Esophagus squamous epithelium (tissue), 5 donors: Measurements from ENCODE around the gene NDUFB7. TPM values are rescaled to one million over a fixed set of nuclear protein-coding genes. Genes with fewer than 3 reads are reported as not detected.
A peak's percentile ranks its signal among the peaks of the same experiment; 100 is the strongest.

Source experiments
- DNase-seq: peaks from one replicate; lab custom pipeline; 2025; lab: John Stamatoyannopoulos, UW
- H3K27ac ChIP-seq, 4 donors: fragments of 200-600 bp; sonication (generic); one replicate each; pipeline ENCODE4 v1.5.1; 2016 to 2019; ENCODE audit warnings: mild to moderate bottlenecking in 1 of 4
- H3K27me3 ChIP-seq, 4 donors: fragments of 200-600 bp; sonication (generic); 1 replicate in 3 of 4; 2 replicates in 1 of 4; pipeline versions ENCODE4 v1.5.1 to v1.6.0; 2017 to 2021; ENCODE audit warnings: antibody characterized with exemption in 1 of 4
- H3K36me3 ChIP-seq, 3 donors: fragments of 200-600 bp; sonication (generic); one replicate each; pipeline ENCODE4 v1.5.1; 2016 to 2019
- H3K4me1 ChIP-seq, 3 donors: fragments of 200-600 bp; sonication (generic); one replicate each; pipeline ENCODE4 v1.5.1; 2017 to 2019
- H3K4me3 ChIP-seq, 4 donors: fragments of 200-600 bp; sonication (generic); 1 replicate in 3 of 4; 2 replicates in 1 of 4; pipeline ENCODE4 v1.5.1; 2016 to 2019; ENCODE audit warnings: mild to moderate bottlenecking in 2 of 4, moderate library complexity in 1 of 4
- H3K9me3 ChIP-seq, 3 donors: fragments of 200-600 bp; sonication (generic); one replicate each; pipeline ENCODE4 v1.5.1; 2016 to 2019
- CTCF ChIP-seq, 6 experiments: fragments of 450-650 bp in 4 of 6; fragments of 200-600 bp in 2 of 6; sonication (generic) in 2 of 6; IDR thresholded peaks; one replicate each; pipeline ENCODE4 v1.5.1; 2016 to 2019; ENCODE audit warnings: antibody characterized with exemption in 6 of 6, mild to moderate bottlenecking in 4 of 6, moderate library complexity in 4 of 6
- POLR2A ChIP-seq, 4 donors: fragments of 450-650 bp; IDR thresholded peaks; one replicate each; pipeline ENCODE4 v1.6.1; 2017; ENCODE audit warnings: antibody characterized with exemption in 4 of 4, mild to moderate bottlenecking in 4 of 4, moderate library complexity in 3 of 4
- WGBS, 2 donors: methylation state at CpG; one replicate each; pipeline ENCODE4 v1.1.5; 2018; 5-methylcytosine and 5-hydroxymethylcytosine counted together
- intact Hi-C: fragments of 100-400 bp; cut with DNase I; formaldehyde crosslinking; loops from one replicate; pipeline ENCODE4 v1.15.0; 2022
- total RNA-seq, 4 donors: library from RNA; depleted of rRNA; stranded (reverse); fragments of >200 nt; gene quantifications; one replicate each; pipeline ENCODE4 v1.1.0, GENCODE V29; 2016
- donor health status: DM: yes; HTN: yes; CAD: no.

Gene NDUFB7
- total RNA-seq, 4 donors from 2014 or later = 262 to 379 (median 295) TPM

- no peak for DNase-seq
- Histone ChIP-seq H3K9me3 (no peaks in the 10 kb centered on the region), H3K36me3 (peaks cover 0 to 28% (median under 1%) of the 10 kb centered on the region in 3 donors), H3K4me1 (peaks cover 50 to 100% (median 53%) of the 10 kb centered on the region in 3 donors), H3K27ac (peak overlapping the region in 3 of 4 donors; percentile 1 to 91 (median 91)), H3K27me3 (no peaks in the 10 kb centered on the region), H3K4me3 (no peak overlapping the region)
- TF ChIP-seq POLR2A (IDR thresholded peaks at IDR 0.05) (no peak), CTCF (IDR thresholded peaks at IDR 0.05) (no peak)
- 50 to 80% methylated on average over 1 to 11 of the region's 23 CpGs for WGBS, 2 donors
- intact Hi-C loops = loop anchor here (10.0 kb wide), 1 partner anchor 54 kb away; no protein-coding TSS in a partner anchor
These were observed 13.3 kb downstream of the NDUFB7 start for GRCh38 chr19:14558370-14559066.

DNA sequence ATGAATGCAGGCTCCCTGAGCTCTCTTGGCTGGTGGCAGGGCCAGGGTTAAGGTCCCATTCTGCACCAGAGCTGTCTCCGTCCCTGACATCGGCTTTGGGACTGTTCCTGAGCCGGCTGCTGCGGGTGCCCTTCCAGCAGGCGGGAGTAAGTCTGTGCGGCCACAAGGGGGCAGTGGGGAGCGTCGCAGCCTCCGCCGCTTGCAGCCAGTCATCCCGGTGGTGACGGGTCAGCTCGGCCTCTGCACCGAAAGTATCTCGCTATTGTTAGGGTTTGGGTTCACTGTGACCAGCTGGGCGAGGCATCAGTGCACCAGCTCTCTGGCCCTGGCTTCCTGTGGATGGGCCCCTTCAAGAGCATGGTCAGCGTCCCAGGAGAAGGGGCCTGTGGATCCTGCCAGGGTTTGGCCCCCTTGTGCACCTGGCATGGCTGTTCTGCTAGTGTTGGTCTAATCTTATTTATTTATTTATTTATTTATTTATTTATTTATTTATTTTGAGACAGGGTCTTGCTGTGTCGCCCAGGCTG, 15.1 kb downstream of the NDUFB7 start:
- Histone ChIP-seq H3K4me1 (peaks cover 47 to 100% (median 53%) of the 10 kb centered on the region in 3 donors), H3K36me3 (peaks cover 0 to 25% (median 0%) of the 10 kb centered on the region in 3 donors), H3K4me3 (peak overlapping the region in 2 of 4 donors; percentile 10 to 33), H3K27me3 (no peaks in the 10 kb centered on the region), H3K27ac (peak overlapping the region; percentile 33 to 91 (median 86)), H3K9me3 (no peaks in the 10 kb centered on the region)
- intact Hi-C loops = loop anchor here (10.0 kb wide), 1 partner anchor 52 kb away; no protein-coding TSS in a partner anchor
- no peak for TF ChIP-seq POLR2A (IDR thresholded peaks at IDR 0.05)
- peak; percentile 81 to 97 (median 92) for TF ChIP-seq CTCF (IDR thresholded peaks at IDR 0.05)
- WGBS, 2 donors = 10 to 30% methylated on average over 5 to 15 of the region's 18 CpGs
- DNase-seq = no peak

DNA sequence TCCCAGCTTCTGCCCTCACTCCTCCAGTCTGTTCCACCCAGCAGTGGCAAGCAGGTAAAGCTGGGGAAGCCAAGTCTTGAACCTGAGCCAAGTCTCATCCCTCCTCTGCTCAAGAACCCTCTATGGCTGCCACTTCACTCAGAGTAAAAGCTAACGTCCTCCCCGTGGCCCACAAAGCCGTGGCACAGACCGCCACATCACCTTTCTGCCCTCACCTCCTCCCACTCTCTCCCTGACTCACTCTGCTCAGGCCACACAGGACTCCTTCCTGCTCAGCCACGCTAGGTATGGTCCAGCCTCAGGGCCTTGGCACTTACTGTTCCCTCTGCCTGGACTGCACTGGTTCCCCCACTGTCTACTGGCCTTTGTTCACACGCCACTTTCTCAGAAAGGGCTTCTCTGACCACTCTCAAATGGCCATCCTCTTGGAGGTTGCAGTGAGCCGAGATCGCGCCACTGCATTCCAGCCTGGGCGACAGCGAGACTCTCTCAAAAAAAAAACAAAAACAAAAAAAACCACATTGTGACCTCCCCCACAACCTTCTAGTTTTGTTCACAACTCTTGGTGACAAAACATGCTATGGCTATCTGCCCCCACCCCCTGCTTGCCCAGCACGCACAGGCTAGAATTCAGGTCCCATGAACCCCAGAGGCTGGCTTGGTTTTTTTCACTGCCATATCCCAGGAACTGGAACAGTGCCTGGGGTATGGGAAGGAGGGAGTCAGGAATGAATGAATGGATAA, 15.8 kb downstream of the NDUFB7 start:
- Histone ChIP-seq H3K9me3 (no peaks in the 10 kb centered on the region), H3K4me3 (peak overlapping the region in 2 of 4 donors; percentile 10 to 33), H3K4me1 (peaks cover 40 to 100% (median 50%) of the 10 kb centered on the region in 3 donors), H3K27ac (peak overlapping the region; percentile 33 to 91 (median 86)), H3K27me3 (no peaks in the 10 kb centered on the region), H3K36me3 (peaks cover 0 to 25% (median 0%) of the 10 kb centered on the region in 3 donors)
- WGBS, 2 donors = 30 to 61% methylated on average over 7 to 11 of the region's 12 CpGs
- intact Hi-C loops = loop anchor here (10.0 kb wide), 1 partner anchor 51 kb away; no protein-coding TSS in a partner anchor
- DNase-seq = no peak
- no peak for TF ChIP-seq POLR2A (IDR thresholded peaks at IDR 0.05)
- TF ChIP-seq CTCF (IDR thresholded peaks at IDR 0.05) = no peak

DNA sequence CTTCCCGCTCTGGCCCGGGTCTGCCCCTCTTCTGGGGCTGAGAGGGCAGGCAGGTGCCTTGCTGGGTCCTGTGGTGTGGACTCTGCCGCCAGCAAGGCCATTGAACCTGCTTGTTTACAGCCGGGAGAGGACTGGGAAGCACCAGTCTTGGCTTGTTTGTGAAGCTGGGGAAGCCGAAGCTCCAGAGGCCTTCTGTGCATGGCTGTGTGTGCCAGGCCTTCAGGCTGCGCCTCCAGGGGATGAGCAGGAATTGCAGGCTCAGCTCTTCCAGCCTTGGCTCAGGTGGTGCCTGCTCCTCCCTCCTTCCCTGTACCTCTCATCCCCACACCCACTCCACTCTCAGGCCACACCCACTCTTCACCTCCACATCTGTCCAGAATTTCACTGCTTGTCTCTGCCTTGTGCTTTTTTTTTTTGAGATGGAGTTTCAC, 17.5 kb downstream of the NDUFB7 start:
- TF ChIP-seq POLR2A (IDR thresholded peaks at IDR 0.05) = peak in 1 of 4 donors; percentile 48
- peak in 2 of 6 experiments; percentile 34 to 42 for TF ChIP-seq CTCF (IDR thresholded peaks at IDR 0.05)
- DNase-seq = no peak
- Histone ChIP-seq H3K27me3 (no peaks in the 10 kb centered on the region), H3K4me3 (peak overlapping the region in 3 of 4 donors; percentile 0 to 38 (median 25)), H3K4me1 (peaks cover 34 to 100% (median 51%) of the 10 kb centered on the region in 3 donors), H3K36me3 (peaks cover 0 to 30% (median 0%) of the 10 kb centered on the region in 3 donors), H3K27ac (peak overlapping the region; percentile 80 to 91 (median 88)), H3K9me3 (no peaks in the 10 kb centered on the region)
- intact Hi-C loops = loop anchor here (10.0 kb wide), 1 partner anchor 50 kb away; no protein-coding TSS in a partner anchor
- 43% methylated on average over 3 of the region's 6 CpGs; no CpG with 5 or more reads in 1 of the 2 donors for WGBS, 2 donors
